K562 (cell line): ENCODE measurements around the gene CUL1. TPM values are rescaled to one million over a fixed set of nuclear protein-coding genes. Genes with fewer than 3 reads are reported as not detected.
A peak's percentile ranks its signal among the peaks of the same experiment; 100 is the strongest.

Experiments used
- FOXJ2 ChIP-seq: fragments of 200-800 bp; sonication (Bioruptor generic); IDR thresholded peaks from 2 replicates; pipeline ENCODE4 v1.6.1; 2016; ENCODE audit warnings: missing genetic modification characterization, missing compliant biosample characterization
- HOXB6 ChIP-seq: fragments of 250-450 bp; sonication (Bioruptor Pico); IDR thresholded peaks from 2 replicates; pipeline ENCODE4 v1.5.1; 2022; ENCODE audit warnings: mild to moderate bottlenecking, borderline replicate concordance
- MXI1 ChIP-seq: IDR thresholded peaks from 2 replicates; pipeline ENCODE4 v1.6.1; 2011; ENCODE audit warnings: low read depth, mild to moderate bottlenecking, improper control_type of control experiment, low read length
- NR0B1 ChIP-seq: fragments of 450-650 bp; IDR thresholded peaks from one replicate; pipeline ENCODE4 v1.6.1; 2018; ENCODE audit warnings: mild to moderate bottlenecking, moderate library complexity; ENCODE audit not compliant: partially characterized antibody
- PRDM10 ChIP-seq: fragments of 450-650 bp; IDR thresholded peaks from 2 replicates; pipeline ENCODE4 v1.6.1; 2018; ENCODE audit not compliant: partially characterized antibody
- RBM15 ChIP-seq: fragments of 200-400 bp; formaldehyde crosslinking; IDR thresholded peaks from 2 replicates; pipeline ENCODE4 v1.6.1; 2018; ENCODE audit warnings: mild to moderate bottlenecking, low read length, moderate library complexity; ENCODE audit not compliant: insufficient read depth
- TGIF2 ChIP-seq: sonication (generic); formaldehyde crosslinking; IDR thresholded peaks from 2 replicates; pipeline ENCODE4 v1.8.1; 2022; ENCODE audit warnings: mild to moderate bottlenecking, missing genetic modification reagents, moderate library complexity
- ZBTB40 ChIP-seq, 2 experiments: fragments of 450-650 bp in 1 of 2; sonication (generic) in 1 of 2; formaldehyde crosslinking in 1 of 2; IDR thresholded peaks; 2 replicates each; pipeline versions ENCODE4 v1.7.1 to v1.9.0; 2016 to 2022; ENCODE audit warnings: inconsistent platforms in 1 of 2, mild to moderate bottlenecking in 1 of 2, missing genetic modification reagents in 1 of 2
- ZNF347 ChIP-seq: fragments of 450-650 bp; formaldehyde crosslinking; IDR thresholded peaks from 2 replicates; pipeline ENCODE4 v1.4.0; 2020; ENCODE audit warnings: low read depth, mild to moderate bottlenecking, moderate library complexity
- ZNF431 ChIP-seq: sonication (generic); formaldehyde crosslinking; IDR thresholded peaks from 2 replicates; pipeline ENCODE4 v1.8.0; 2022; ENCODE audit warnings: mild to moderate bottlenecking, missing genetic modification reagents
- polyA plus RNA-seq, 8 experiments: library from polyadenylated mRNA; depleted of rRNA in 4 of 8; stranded (reverse) in 5 of 8; unstranded in 3 of 8; fragments of >200 nt; fragmentation: Nextera tagmentation in 2 of 8; fragmentation: Illumina TruSeq in 1 of 8; extraction: Ambion mirVana in 2 of 8; extraction: Trizol in 1 of 8; gene quantifications; 2 replicates each; pipeline versions ENCODE4 v1.2.1 to v1.2.3, GENCODE V29; 2011 to 2014; ENCODE audit warnings: inconsistent platforms in 1 of 8, missing spikeins in 1 of 8
- total RNA-seq, 7 experiments: library from RNA; depleted of rRNA in 6 of 7; stranded (reverse); fragments of >200 nt in 6 of 7; fragmentation: Illumina TruSeq in 2 of 7; extraction: Trizol in 2 of 7; gene quantifications; 2 replicates each; pipeline versions ENCODE4 v1.2.1 to v1.2.3, GENCODE V29; 2011 to 2021; ENCODE audit warnings: low replicate concordance in 1 of 7

Gene CUL1
- total and polyA plus RNA-seq, 9 of the 15 experiments (the other 6 are each of a cell fraction or from before 2014, with no cell fraction given) = 31.5 to 107 (median 96.5) TPM

- no peak for TF ChIP-seq PRDM10
- no peak for TF ChIP-seq HOXB6 (CRISPR knock-in tag)
- TF ChIP-seq ZBTB40 (IDR thresholded peaks at IDR 0.05) = no peak
- TF ChIP-seq ZBTB40 (CRISPR knock-in tag; IDR thresholded peaks at IDR 0.05) = no peak
- no peak for TF ChIP-seq NR0B1
- TF ChIP-seq RBM15 = no peak
- 0 out of 2 replicates have a peak, but pooled peaks have one; percentile 5 for TF ChIP-seq TGIF2 (CRISPR knock-in tag)
- TF ChIP-seq ZNF431 (CRISPR knock-in tag) = no peak
- no peak for TF ChIP-seq ZNF347 (CRISPR knock-in tag)
- no peak for TF ChIP-seq FOXJ2 (tag)
- no peak for TF ChIP-seq MXI1
Observed at GRCh38 chr7:148849393-148850098, 150.8 kb downstream of the CUL1 start (continued).
